ENCODE measurements around the gene SLC44A3. TPM values are rescaled to one million over a fixed set of nuclear protein-coding genes. Genes with fewer than 3 reads are reported as not detected.

SLC44A3 gene
- total and polyA plus RNA-seq, 9 of the 15 experiments (the other 6 are each of a cell fraction or from before 2014, with no cell fraction given), result not detected

GRCh38 chr1:94816030-94816429, 4.1 kb upstream of the SLC44A3 start (continued):
- no peak for TF ChIP-seq RBM34 (IDR thresholded peaks at IDR 0.05; ENCODE audit: borderline replicate concordance, insufficient read depth, low read length)
- TF ChIP-seq ZNF764 (CRISPR knock-in tag; IDR thresholded peaks at IDR 0.05; ENCODE audit: low read depth), result no peak

- Histone ChIP-seq H3K9ac (ENCODE audit: insufficient read depth in 1 of 2, low read depth in 2 of 2, low read length in 2 of 2) (no peak overlapping the region), H3K27me3 (ENCODE audit: control insufficient read depth in 2 of 2, insufficient read depth in 2 of 2, low read length in 2 of 2) (peaks cover 18 to 22% of the 10 kb centered on the region in 2 experiments; a peak in 4 of 5 replicates), H3K27ac (ENCODE audit: extremely low read depth, low read depth, low read length) (no peak overlapping the region), H3K4me2 (ENCODE audit: insufficient read depth, low read length) (no peak overlapping the region), H3K36me3 (ENCODE audit: control insufficient read depth, insufficient read depth, low read length) (no peaks in the 10 kb centered on the region), H3K79me2 (ENCODE audit: control insufficient read depth, insufficient read depth, low read length) (no peaks in the 10 kb centered on the region), H4K20me1 (replicated peaks; ENCODE audit: control insufficient read depth, insufficient read depth, low read length) (no peaks in the 10 kb centered on the region), H2AFZ (ENCODE audit: low read depth, low read length) (no peak overlapping the region), H3K4me1 (replicated peaks in 1 of 2; ENCODE audit: control insufficient read depth in 2 of 2, insufficient read depth in 2 of 2, low read length in 2 of 2) (peaks cover 0 to 8% of the 10 kb centered on the region in 2 experiments; a peak in 2 of 5 replicates), H3K9me1 (ENCODE audit: control insufficient read depth, insufficient read depth, low read length) (no peaks in the 10 kb centered on the region), H3K4me3 (no peak overlapping the region), H3K9me3 (replicated peaks; ENCODE audit: control insufficient read depth, insufficient read depth, low read depth, low read length) (no peaks in the 10 kb centered on the region)
- intact Hi-C loops (cut with micrococcal nuclease), result no loop called here
- ChIA-PET POLR2A (no interaction called here), CTCF (ENCODE audit: low intra/inter-chr PET ratio) (no interaction called here)
- DNase-seq (ENCODE audit: extremely low read depth in 1 of 4, low spot score in 3 of 4) (no peak), ATAC-seq (no peak), FAIRE-seq (no peak)
- in situ Hi-C loops (cut with MboI), result no loop called here
- 0% methylated on average over 2 of the region's 2 CpGs for WGBS (ENCODE audit: insufficient coverage, low coverage, missing lambda C conversion rate)
- no TSS peak for BruUV-seq (replicated peaks)
- TF ChIP-seq POLR2G (IDR thresholded peaks at IDR 0.05; ENCODE audit: low read depth, low read length), result no peak
- no peak for TF ChIP-seq TFE3 (CRISPR knock-in tag; IDR thresholded peaks at IDR 0.05)
- TF ChIP-seq NFYB (IDR thresholded peaks at IDR 0.05; ENCODE audit: extremely low read depth, insufficient read length), result no peak
- no peak for TF ChIP-seq ARID4B (CRISPR knock-in tag; IDR thresholded peaks at IDR 0.05)
- no peak for TF ChIP-seq BCLAF1 (IDR thresholded peaks at IDR 0.05; ENCODE audit: borderline replicate concordance in 1 of 2, control insufficient read depth in 1 of 2, low read depth in 2 of 2, low read length in 1 of 2)
Observed at GRCh38 chr1:94817712-94818111, 2.4 kb upstream of the SLC44A3 start.

Measured in K562 (cell line).